Measurements from ENCODE around the gene SMARCA4. TPM values are rescaled to one million over a fixed set of nuclear protein-coding genes. Genes with fewer than 3 reads are reported as not detected.
"Not testable (repeated sequence)": the region's sequence is repeated elsewhere in the genome, so short reads cannot be mapped to it uniquely, and the experiment has no call there.

SMARCA4 gene
- total RNA-seq, 1 donor from 2014 or later, result 46.8 TPM

- no peak for DNase-seq (ENCODE audit: low read depth in 2 of 2)
These were observed 15.5 kb downstream of the SMARCA4 start for GRCh38 chr19:10976131-10976892.

- no peak for DNase-seq (ENCODE audit: low read depth in 2 of 2)
These were observed 16.9 kb downstream of the SMARCA4 start for GRCh38 chr19:10977742-10978092.

- DNase-seq (ENCODE audit: low read depth in 2 of 2), result peak in 1 of 2 donors; percentile 41
These were observed 19.1 kb downstream of the SMARCA4 start for GRCh38 chr19:10979951-10980381.

- DNase-seq (ENCODE audit: low read depth in 2 of 2), result no peak
These were observed 20.5 kb downstream of the SMARCA4 start for GRCh38 chr19:10981252-10981895.

GRCh38 chr19:10983026-10983425, 22.2 kb downstream of the SMARCA4 start:
- no peak for DNase-seq (ENCODE audit: low read depth in 2 of 2)

- no peak for DNase-seq (ENCODE audit: low read depth in 2 of 2)
These were observed 23.4 kb downstream of the SMARCA4 start for GRCh38 chr19:10984166-10984735.

GRCh38 chr19:10985502-10985901, 24.7 kb downstream of the SMARCA4 start:
- no peak for DNase-seq (ENCODE audit: low read depth in 2 of 2)

- DNase-seq (ENCODE audit: low read depth in 2 of 2), result no peak
These were observed 25.7 kb downstream of the SMARCA4 start for GRCh38 chr19:10986301-10987127.

GRCh38 chr19:10987571-10988297, 26.9 kb downstream of the SMARCA4 start:
- no peak for DNase-seq (ENCODE audit: low read depth in 2 of 2)

- DNase-seq (ENCODE audit: low read depth in 2 of 2), result no peak
These were observed 27.6 kb downstream of the SMARCA4 start for GRCh38 chr19:10988380-10988779.

GRCh38 chr19:10988921-10989320, 28.1 kb downstream of the SMARCA4 start:
- no peak for DNase-seq (ENCODE audit: low read depth in 2 of 2)

GRCh38 chr19:10991076-10991475, 30.2 kb downstream of the SMARCA4 start:
- no peak for DNase-seq (ENCODE audit: low read depth in 2 of 2)

- no peak for DNase-seq (ENCODE audit: low read depth in 2 of 2)
These were observed 30.8 kb downstream of the SMARCA4 start for GRCh38 chr19:10991521-10992081.

- DNase-seq (ENCODE audit: low read depth in 2 of 2), result not testable (repeated sequence)
These were observed 31.3 kb downstream of the SMARCA4 start for GRCh38 chr19:10992174-10992573.

GRCh38 chr19:10995926-10996600, 35.2 kb downstream of the SMARCA4 start:
- no peak for DNase-seq (ENCODE audit: low read depth in 2 of 2)

GRCh38 chr19:10998045-10998533, 37.3 kb downstream of the SMARCA4 start:
- DNase-seq (ENCODE audit: low read depth in 2 of 2), result no peak

- DNase-seq (ENCODE audit: low read depth in 2 of 2), result no peak
These were observed 37.8 kb downstream of the SMARCA4 start for GRCh38 chr19:10998666-10999065.

- no peak for DNase-seq (ENCODE audit: low read depth in 2 of 2)
These were observed 44.7 kb downstream of the SMARCA4 start for GRCh38 chr19:11005521-11005920.

- no peak for DNase-seq (ENCODE audit: low read depth in 2 of 2)
These were observed 46.6 kb downstream of the SMARCA4 start for GRCh38 chr19:11007385-11007784.

GRCh38 chr19:11007962-11008532, 47.2 kb downstream of the SMARCA4 start:
- no peak for DNase-seq (ENCODE audit: low read depth in 2 of 2)
